Suprapubic skin (tissue), 4 donors: Measurements from ENCODE around the gene GNGT2. TPM values are rescaled to one million over a fixed set of nuclear protein-coding genes. Genes with fewer than 3 reads are reported as not detected.

ENCODE experiments used
- DNase-seq, 2 donors: peaks; one replicate each; pipeline ENCODE4 v3.0.0-alpha.2; 2019; ENCODE audit warnings: low spot score in 2 of 2
- H3K27ac ChIP-seq: fragments of 200-600 bp; sonication (generic); one replicate; pipeline ENCODE4 v1.5.1; 2019
- H3K27me3 ChIP-seq: fragments of 200-600 bp; sonication (generic); one replicate; pipeline ENCODE4 v1.5.1; 2019
- H3K36me3 ChIP-seq: fragments of 200-600 bp; sonication (generic); one replicate; pipeline ENCODE4 v1.5.1; 2019
- H3K4me1 ChIP-seq: fragments of 200-600 bp; sonication (generic); one replicate; pipeline ENCODE4 v1.5.1; 2019
- H3K4me3 ChIP-seq: fragments of 200-600 bp; sonication (generic); one replicate; pipeline ENCODE4 v1.5.1; 2019; ENCODE audit warnings: mild to moderate bottlenecking
- H3K9me3 ChIP-seq: fragments of 200-600 bp; sonication (generic); one replicate; pipeline ENCODE4 v1.5.1; 2019
- EP300 ChIP-seq: sonication (generic); formaldehyde crosslinking; IDR thresholded peaks from one replicate; pipeline ENCODE4 v1.6.1; 2017; ENCODE audit warnings: antibody characterized with exemption
- POLR2A ChIP-seq, 2 donors: fragments of 450-650 bp; IDR thresholded peaks; one replicate each; pipeline ENCODE4 v1.6.1; 2017; ENCODE audit warnings: antibody characterized with exemption in 2 of 2, mild to moderate bottlenecking in 2 of 2, moderate library complexity in 2 of 2
- POLR2AphosphoS5 ChIP-seq, 3 donors: sonication (generic); formaldehyde crosslinking; IDR thresholded peaks; one replicate each; pipeline ENCODE4 v1.6.1; 2017; ENCODE audit warnings: antibody characterized with exemption in 3 of 3
- WGBS: methylation state at CpG from one replicate; pipeline ENCODE4 v1.1.5; 2018; 5-methylcytosine and 5-hydroxymethylcytosine counted together
- total RNA-seq, 4 donors: library from RNA; depleted of rRNA; stranded (reverse); fragments of >200 nt; gene quantifications; one replicate each; pipeline ENCODE4 v1.1.0, GENCODE V29; 2016
- TF ChIP-seq, protein P1 (sequence below), 2 donors: fragments of 200-600 bp in 1 of 2; fragments of 450-650 bp in 1 of 2; sonication (generic) in 1 of 2; IDR thresholded peaks; one replicate each; pipeline ENCODE4 v1.5.1; 2016 to 2019; ENCODE audit warnings: antibody characterized with exemption in 2 of 2, mild to moderate bottlenecking in 1 of 2, moderate library complexity in 1 of 2

The GNGT2 gene
- total RNA-seq, 4 donors from 2014 or later: 1.7 TPM; not detected in 3

DNA sequence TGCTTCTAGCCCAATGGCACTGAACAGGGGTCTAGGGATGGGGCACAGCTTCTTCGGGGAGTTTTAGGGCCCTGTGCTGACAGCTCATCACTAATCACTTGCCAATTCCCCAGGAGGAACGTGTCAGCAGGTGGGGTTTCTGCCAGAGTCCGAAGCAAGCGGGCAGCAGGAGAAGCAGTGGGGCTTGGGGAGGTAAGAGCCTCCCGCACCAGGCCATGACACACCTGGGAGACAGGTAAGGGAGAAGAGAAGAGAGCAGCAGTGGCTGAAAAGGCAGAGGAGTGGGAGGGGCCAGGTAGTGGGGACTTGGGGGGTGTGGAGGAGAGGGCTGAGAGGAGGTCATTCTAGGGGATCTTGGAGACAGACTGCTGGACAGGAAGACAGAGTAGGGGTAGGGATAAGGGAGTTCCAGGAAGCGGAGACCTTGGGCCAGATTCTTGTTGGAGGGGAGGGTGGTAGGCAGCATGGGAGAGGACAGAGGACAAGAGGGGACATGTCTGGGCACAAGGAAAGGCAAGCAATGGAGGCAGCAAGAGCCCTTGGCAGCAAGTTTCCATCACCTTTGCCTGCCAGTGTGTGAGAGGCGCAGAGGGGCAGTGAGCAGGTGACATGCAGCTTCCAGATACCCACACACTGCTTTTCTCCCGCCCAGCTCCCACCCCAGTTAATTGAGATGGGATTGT, 15.3 kb upstream of the GNGT2 start:
- H3K9me3 ChIP-seq: no peaks in the 10 kb centered on the region
- no peaks in the 10 kb centered on the region for H3K36me3 ChIP-seq
- peaks cover 31% of the 10 kb centered on the region for H3K4me1 ChIP-seq
- WGBS: 79% methylated on average over 8 of the region's 8 CpGs
- TF ChIP-seq POLR2AphosphoS5 (IDR thresholded peaks at IDR 0.05) (no peak), EP300 (no peak), POLR2A (IDR thresholded peaks at IDR 0.05) (no peak)
- TF ChIP-seq, protein P1, sequence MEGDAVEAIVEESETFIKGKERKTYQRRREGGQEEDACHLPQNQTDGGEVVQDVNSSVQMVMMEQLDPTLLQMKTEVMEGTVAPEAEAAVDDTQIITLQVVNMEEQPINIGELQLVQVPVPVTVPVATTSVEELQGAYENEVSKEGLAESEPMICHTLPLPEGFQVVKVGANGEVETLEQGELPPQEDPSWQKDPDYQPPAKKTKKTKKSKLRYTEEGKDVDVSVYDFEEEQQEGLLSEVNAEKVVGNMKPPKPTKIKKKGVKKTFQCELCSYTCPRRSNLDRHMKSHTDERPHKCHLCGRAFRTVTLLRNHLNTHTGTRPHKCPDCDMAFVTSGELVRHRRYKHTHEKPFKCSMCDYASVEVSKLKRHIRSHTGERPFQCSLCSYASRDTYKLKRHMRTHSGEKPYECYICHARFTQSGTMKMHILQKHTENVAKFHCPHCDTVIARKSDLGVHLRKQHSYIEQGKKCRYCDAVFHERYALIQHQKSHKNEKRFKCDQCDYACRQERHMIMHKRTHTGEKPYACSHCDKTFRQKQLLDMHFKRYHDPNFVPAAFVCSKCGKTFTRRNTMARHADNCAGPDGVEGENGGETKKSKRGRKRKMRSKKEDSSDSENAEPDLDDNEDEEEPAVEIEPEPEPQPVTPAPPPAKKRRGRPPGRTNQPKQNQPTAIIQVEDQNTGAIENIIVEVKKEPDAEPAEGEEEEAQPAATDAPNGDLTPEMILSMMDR (IDR thresholded peaks at IDR 0.05): no peak
- no peak overlapping the region for H3K27ac ChIP-seq
- H3K4me3 ChIP-seq: no peak overlapping the region
- peaks cover 77% of the 10 kb centered on the region for H3K27me3 ChIP-seq
- no peak for DNase-seq

DNA sequence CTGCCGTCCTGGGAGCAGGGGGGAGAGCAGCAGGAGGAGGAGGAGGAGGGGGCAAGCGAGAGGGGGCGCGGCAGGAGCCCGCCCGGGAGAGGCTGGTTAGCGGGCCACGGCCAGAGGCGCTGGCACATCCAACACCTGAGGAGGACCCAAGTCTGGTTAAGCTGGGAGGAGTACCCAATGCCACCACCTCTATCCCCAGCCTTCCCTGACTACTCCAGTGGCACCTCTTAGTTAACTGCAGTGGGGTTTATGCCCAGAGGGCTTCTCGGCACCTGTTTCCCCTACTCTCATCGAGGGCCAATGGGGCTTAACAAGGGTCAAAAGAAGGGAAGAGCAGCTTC, 14.6 kb upstream of the GNGT2 start:
- TF ChIP-seq, protein P1 (IDR thresholded peaks at IDR 0.05): no peak
- no peak for TF ChIP-seq POLR2A (IDR thresholded peaks at IDR 0.05)
- no peak for TF ChIP-seq EP300
- no peak for TF ChIP-seq POLR2AphosphoS5 (IDR thresholded peaks at IDR 0.05)
- Histone ChIP-seq H3K4me3 (peak overlapping the region; percentile 13), H3K36me3 (no peaks in the 10 kb centered on the region), H3K27ac (no peak overlapping the region), H3K4me1 (peaks cover 23% of the 10 kb centered on the region), H3K9me3 (no peaks in the 10 kb centered on the region), H3K27me3 (peaks cover 75% of the 10 kb centered on the region)
- DNase-seq: no peak
- 24% methylated on average over 9 of the region's 11 CpGs for WGBS

DNA sequence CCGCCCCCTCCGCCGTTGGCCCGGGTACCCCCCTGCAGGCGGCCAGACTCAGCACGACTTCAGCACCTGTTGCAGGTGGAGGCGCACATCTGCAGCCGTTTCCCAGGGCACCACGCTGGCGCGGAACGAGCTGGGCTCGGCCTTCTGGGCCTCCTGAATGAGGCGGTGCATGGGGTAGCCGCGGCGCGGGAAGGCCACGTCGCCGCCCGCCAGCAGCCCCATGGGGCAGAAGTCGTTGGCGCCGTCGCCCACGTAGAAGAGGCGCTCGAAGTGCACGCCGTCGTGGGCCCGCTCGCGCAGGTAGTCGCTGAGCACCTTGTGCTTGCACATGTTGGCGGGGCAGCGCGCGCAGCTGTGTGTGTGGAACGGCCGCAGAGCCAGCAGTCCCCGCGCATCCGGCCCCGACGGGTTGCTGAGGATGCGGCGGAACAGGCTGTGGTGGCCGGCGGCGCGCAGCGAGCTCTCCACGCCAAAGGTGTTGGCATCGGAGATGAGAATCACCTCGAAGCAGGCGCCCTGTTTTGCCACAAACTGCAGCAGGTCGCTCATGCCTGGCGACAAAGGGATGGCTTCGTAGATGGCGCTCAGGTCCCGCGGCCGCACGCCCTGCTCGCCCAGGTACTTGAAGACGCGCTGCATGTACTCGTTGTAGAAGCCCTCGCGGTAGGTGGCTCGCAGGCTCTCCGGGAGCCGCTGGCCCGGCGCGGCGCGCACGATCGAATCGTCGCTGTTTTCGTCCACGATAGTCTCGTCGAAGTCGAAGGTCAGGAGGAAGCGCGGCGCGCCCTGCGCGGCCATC, 14.0 kb upstream of the GNGT2 start:
- Histone ChIP-seq H3K4me3 (peak overlapping the region; percentile 13), H3K4me1 (peaks cover 23% of the 10 kb centered on the region), H3K36me3 (no peaks in the 10 kb centered on the region), H3K27me3 (peaks cover 75% of the 10 kb centered on the region), H3K27ac (no peak overlapping the region), H3K9me3 (no peaks in the 10 kb centered on the region)
- DNase-seq: no peak
- WGBS: 4% methylated on average over 46 of the region's 95 CpGs
- TF ChIP-seq POLR2AphosphoS5 (IDR thresholded peaks at IDR 0.05) (no peak), EP300 (no peak), POLR2A (IDR thresholded peaks at IDR 0.05) (no peak)
- TF ChIP-seq, protein P1 (IDR thresholded peaks at IDR 0.05): no peak

DNA sequence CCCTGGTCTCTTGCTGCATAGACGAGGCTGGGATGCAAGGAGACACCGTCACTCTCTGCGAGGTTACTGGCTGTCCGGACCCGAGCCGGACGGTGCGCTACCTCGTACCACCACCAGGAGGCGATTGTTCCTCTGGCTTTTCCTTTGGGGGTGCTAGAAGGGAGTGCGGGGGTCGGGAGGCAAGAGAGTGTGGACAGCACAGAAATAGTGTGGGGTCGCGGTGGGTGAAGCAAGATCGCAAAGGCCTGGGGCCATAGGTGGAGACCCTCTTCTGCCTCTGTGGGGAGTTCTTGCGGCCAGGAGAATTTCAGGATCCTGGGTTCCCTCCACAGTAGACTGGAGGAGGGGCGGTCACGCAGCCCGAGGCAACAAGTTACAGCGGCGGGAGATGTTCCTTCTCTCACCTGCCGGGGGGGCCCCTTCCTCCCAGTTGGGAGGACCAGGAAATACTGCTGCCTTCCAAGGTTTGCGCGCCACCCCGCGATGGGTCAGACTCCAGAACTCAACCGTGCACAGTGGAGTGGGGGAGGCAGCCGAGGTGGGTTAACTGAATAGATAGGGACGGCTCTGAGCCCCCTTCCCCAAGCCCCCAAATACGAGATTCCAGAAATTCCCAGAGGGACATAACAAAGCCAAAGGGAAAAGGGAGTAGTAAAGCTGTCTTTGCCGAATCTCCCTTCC, 13.3 kb upstream of the GNGT2 start:
- Histone ChIP-seq H3K27me3 (peaks cover 75% of the 10 kb centered on the region), H3K4me3 (peak overlapping the region; percentile 13), H3K27ac (no peak overlapping the region), H3K9me3 (no peaks in the 10 kb centered on the region), H3K4me1 (peaks cover 29% of the 10 kb centered on the region), H3K36me3 (no peaks in the 10 kb centered on the region)
- no peak for TF ChIP-seq EP300
- TF ChIP-seq, protein P1 (IDR thresholded peaks at IDR 0.05): peak; percentile 45 to 83
- WGBS: 5% methylated on average over 26 of the region's 31 CpGs
- peak in 1 of 2 donors; percentile 79 for DNase-seq

DNA sequence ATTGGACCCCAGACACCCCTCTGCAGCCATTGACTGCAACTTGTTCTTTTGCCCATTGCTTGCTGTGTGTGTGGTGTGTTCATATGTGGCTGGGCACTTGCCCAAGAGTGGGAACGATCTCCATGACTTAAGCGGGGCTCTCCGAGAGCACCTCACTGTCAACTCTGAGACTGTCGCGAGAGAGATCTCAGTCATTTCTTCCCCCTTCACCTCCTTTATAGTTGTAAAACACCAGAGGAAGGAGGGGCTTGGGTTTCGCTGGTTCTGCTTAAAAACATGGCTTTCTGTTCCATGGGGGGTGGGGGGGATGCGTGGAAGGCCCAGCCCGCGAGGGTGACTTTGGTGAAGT, 12.8 kb upstream of the GNGT2 start:
- H3K4me3 ChIP-seq: no peak overlapping the region

More for the DNA sequence above, 12.8 kb upstream of the GNGT2 start:
- Histone ChIP-seq H3K9me3 (no peaks in the 10 kb centered on the region), H3K36me3 (no peaks in the 10 kb centered on the region), H3K27me3 (peaks cover 78% of the 10 kb centered on the region), H3K27ac (no peak overlapping the region), H3K4me1 (peaks cover 29% of the 10 kb centered on the region)
- no peak for DNase-seq
- TF ChIP-seq, protein P1 (IDR thresholded peaks at IDR 0.05): no peak
- TF ChIP-seq POLR2AphosphoS5 (IDR thresholded peaks at IDR 0.05) (no peak), EP300 (no peak), POLR2A (IDR thresholded peaks at IDR 0.05) (no peak)
- 14% methylated on average over 9 of the region's 9 CpGs for WGBS
